HG03159 (cell line): ENCODE measurements around the gene BPHL.
"Not testable (repeated sequence)": the region's sequence is repeated elsewhere in the genome, so short reads cannot be mapped to it uniquely, and the experiment has no call there.

Experiments
- ATAC-seq: cut with Tn5 transposase; IDR thresholded peaks from one replicate; pipeline ENCODE4 v1.9.1; 2021; ENCODE audit warnings: mild to moderate bottlenecking, moderate library complexity; ENCODE audit not compliant: unreplicated experiment

BPHL gene

DNA sequence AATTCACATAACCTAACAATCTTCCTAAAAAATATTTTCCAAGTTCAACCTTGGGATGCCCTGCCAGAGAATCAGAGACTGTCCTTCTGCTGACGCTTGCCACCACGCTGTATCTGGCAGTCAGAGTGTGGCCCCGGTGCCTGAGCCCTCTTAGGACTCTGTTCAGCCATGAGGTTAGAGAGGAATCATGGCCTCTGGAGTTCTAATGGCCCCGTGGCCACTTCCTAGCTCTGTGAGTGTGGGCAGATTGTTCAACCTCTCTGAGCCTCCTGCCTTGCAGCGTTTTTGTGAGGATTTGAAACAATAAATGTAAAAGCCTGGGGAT is 2.2 kb downstream of the BPHL start:
- ATAC-seq = no peak

DNA sequence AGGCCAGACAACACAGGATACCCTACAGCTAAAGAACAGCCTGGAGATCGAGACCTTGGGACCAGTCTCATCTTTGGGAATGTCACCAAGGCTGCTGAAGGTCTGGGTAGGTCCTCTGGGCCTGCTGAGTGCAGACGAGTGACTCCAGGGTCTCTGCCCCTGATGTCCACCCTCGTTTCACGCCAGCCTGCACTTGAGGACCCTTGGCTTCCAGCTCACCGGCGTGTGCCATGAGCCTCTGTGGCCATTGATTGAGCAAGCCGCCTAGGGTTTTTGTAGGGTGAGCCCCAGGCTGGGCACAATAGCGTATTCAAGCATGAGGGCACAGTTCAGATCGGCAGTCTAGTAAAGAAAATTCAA is 4.3 kb downstream of the BPHL start:
- no peak for ATAC-seq

DNA sequence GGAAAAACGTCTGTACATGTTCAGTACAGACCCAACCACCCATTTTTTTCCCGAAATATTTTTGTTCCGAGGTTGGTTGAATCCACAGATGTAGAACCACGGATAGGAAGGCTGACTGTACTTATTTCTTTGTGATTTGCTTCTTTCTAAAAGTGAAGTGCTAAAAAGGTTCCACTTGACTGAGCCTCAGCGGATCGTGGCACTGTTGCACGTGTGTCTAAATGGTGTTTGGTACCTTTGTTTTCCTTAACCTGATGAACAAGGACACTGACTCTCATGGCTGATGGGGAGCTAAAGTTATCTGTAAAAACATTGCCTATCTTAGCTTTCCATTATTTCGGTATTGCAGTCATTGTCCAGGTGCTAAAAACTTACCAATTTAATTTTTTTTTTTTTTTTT is 6.2 kb downstream of the BPHL start:
- no peak for ATAC-seq

DNA sequence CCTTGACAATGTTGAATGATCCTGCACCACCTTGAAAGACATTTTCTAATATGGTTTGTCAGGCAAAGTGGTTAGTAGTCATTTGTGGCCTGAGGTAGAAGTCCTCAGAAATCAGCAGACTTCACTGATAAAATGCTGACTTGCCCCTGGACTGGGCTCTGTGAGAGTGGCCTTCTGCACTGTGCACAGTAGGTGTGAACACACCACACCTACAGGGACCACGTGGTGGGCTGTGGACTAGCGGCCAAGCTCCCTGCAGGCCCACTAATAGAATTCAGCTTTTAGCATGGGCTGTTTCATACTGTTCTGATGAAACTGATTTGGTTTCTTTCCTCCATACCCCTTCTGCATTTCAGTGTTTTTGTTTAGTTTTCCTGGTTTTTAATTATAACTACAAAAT is 7.3 kb downstream of the BPHL start:
- no peak for ATAC-seq

DNA sequence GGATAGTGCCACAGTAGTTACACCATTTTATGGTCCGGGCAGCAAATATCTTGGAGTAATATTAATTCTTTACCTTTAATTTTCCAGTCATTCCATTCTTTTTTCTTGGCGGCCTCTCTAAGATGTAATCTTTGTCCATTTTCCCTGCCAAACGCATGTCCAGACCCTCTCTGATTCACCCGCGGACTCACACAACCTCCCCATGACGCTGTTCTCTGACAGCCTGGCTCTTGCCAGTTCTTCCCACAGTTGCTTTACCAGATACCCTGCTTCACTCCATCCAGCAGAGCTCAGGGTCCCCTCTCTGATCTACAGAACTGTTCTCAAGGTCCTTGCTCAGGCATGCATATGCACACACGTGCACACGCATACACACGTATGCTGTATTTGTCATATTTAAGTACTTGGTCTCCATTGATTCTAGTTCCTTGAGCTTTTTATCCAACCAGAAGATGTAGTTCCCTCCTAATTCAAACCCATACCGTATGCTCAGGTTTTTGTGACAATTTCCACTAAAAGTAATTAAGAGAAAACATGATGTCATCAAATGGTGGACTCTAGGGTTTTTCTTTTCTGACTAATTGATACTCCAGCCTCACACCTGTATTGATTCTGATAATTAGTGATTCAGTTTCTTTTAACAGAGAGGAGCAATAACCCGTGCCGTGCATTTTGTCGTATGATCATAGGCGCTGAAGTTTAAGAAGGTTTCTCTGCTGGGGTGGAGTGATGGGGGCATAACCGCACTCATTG is 10.0 kb downstream of the BPHL start:
- no peak for ATAC-seq

DNA sequence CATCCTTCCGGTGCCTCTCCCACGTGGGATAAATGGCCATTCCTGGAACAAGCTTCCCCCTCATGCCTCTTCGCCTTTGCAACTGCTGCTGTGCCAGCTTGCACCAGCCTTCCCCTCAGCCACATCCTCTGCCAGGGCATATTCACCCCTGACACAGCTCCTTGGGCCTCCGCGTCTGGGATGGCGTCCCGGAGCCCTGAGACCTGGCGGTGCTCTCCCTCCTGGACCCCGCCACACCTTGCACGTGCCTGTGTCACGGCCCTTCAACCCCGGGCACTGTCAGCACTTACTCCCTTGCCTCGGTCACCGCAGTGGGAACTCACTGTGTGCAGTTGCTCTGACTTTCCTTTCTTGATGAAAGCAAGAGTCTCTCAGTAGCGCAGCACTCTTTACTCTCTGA is 13.2 kb downstream of the BPHL start:
- ATAC-seq = no peak

DNA sequence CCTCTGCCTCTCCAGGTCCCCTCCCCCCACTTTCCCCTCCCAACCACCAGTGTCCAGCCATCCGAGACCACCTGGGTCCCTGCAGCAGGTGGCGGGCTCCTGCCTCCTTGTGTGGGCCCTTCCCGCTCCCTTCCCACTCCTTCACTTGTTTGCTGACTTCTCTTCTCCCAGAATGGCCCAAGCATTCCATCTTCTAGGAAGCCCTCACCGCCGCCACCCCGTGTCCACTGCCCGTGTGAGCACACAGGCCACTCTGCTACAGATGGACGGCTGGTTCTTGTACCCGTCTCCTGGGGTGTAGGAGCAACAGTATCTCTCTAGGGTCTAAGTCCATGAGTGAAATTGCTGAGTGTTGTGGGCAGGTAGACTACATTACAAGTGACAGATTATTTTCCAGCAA is 15.0 kb downstream of the BPHL start:
- no peak for ATAC-seq

DNA sequence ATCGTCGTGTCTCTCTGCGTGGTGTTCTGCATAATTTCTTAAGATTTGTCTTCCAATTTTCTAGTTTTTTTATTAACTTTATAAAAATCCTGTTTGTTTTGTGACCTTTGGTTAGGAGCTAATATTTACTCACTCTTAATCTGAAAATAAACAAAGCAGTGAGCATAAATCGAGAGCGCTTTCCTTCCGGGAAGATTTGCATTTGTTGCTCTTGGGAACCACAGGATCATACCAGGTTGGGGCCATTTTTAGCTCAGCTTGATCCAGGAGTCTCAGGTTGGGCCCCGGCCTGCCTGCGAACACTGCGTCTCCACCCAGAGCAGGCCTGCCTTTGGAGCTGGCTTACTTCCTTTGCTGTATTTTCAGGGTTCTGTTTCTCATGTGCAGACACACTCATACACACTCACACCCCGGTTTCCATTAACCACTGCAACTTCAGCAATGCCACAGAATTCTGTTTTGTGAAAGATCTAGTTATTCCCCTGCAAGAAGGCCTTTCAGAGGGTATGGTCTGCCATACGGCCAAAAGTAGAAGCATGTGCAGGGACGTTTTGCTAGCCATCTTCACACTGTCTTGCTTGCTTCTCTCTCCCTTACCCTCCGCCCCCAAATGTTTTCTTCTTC is 17.3 kb downstream of the BPHL start:
- no peak for ATAC-seq

DNA sequence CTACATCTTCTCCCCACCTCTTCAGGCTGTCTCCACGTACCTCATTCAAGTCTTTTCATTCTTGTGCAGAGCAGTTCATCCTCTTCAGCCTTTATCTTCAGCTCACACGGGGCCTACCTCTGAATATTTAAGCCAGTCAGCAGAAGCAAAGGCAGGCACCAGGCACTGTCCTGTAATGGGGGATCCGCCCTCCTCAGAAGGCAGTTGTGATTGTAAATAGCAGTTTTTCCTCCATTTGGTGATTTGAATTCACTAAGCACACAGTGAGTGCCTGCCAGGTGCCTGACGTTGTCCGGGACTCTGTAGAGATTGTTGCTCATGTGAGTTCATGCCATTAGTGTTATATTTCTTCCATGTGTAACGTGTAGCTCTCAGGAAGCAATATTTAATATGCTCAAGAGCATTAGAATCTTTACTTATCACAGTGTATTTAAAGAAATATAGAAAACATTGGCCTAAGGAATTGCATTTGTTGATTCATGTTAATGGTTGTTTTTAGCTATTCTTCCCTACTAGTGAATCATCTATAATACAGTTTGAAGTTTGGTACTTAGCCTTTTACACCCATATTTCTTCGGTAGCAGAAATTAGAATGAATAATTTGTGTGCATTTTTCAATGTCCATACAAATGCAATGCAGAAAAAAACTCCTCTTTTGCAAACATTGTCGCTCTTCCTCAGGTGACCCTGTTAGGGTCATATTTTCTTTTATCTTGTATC is 17.9 kb downstream of the BPHL start:
- ATAC-seq = no peak

DNA sequence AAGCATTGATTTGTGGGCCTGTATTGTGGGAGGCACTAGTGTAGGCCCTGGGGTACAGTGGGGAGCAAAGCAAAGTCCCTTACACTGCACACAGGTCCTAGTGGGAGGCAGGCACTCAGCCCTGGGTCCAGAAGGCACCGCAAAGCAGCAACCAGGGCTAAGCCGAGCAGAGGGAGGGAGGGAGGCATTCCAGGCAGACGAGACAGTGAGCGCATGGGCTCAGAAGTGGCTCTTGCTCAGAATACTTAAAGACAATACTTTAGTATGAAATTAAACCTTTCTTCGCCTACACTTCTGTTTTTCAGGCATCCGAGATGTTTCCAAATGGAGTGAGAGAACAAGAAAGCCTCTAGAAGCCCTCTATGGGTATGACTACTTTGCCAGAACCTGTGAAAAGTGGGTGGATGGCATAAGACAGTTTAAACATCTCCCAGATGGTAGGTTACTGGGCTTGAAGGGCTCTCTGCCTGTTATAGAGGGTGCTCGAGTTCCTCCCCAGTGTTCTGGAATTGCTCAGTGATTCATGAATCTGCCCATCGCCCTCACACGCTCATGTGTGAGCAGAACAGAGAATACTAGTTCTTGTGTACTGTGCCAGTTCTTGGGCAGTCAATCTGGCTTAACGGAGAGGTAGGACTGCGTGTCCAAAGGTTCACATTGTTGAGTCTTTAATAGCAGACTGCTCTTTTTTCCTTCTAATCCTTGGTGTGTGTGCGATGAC is 18.7 kb downstream of the BPHL start:
- no peak for ATAC-seq

DNA sequence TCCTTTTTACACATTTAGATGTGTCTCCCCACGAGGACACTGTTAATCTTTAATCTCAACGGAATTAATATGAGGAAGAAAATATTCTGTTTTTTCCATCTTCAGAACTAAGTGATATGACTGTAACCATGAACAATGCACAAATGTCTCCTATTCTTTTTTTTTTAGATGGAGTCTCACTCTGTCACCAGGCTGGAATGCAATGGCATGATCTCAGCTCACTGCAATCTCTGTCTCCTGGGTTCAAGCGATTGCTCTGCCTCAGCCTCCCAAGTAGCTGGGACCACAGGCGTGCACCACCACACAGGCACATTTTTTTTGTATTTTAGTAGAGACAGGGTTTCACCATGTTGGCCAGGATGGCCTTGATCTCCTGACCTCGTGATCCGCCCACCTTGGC is 19.4 kb downstream of the BPHL start:
- ATAC-seq = not testable (repeated sequence)

DNA sequence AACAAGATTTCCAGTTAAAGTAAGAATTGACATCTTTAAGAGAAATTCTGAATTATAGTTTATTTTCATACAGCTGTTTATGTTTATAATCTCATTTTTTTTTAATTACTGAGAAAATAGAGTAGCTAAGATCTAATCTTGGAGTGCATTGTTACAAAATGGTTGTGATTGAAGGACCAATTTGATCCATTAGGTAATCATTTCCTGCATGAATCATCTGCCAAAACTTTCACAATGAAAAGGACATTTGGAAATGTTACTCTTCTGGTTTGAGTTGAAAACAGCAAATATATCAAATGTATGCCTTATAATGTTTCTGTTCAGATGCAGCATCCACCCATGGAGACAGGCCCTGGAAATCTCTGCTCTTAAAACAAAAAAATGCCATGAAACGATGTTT is 19.8 kb downstream of the BPHL start:
- ATAC-seq = no peak

DNA sequence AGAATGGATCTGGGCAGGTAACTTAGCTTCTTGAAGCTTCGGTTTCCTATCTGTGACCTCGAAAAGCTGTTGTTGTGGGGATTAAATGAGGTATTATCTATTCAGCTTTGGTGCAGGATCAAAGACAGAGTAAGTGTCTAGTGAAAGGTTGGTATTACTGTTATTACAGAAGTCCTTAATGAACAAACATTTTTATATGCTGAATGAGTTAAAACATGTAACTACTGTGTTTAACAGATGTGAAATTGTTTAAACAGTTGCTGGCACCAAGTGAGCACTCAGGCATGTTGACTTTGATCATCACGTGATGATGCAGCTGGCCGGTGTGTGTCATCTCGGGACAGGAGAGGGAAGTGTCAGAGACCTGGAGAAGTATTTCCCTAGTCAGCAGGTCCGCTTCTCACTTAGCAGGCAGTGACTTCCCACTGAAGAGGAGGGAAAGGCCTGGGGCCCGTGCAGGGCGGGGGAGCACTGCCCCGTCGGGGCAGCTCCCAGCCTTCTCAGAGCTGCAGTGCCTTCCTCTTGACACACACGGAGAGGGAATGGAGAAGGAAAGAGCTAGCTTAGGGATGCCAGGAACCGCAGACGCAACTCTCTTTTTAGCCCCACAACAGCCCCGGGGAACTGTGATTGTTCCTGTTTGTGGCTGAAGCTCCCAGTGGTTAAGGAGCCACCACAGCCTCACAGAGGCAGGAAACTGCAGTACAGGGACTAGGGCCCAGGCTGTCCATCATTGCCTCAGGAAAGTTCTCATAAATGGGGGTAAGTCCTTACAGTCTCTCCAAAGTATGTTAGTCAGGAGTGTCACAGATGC is 20.8 kb downstream of the BPHL start:
- ATAC-seq = no peak

DNA sequence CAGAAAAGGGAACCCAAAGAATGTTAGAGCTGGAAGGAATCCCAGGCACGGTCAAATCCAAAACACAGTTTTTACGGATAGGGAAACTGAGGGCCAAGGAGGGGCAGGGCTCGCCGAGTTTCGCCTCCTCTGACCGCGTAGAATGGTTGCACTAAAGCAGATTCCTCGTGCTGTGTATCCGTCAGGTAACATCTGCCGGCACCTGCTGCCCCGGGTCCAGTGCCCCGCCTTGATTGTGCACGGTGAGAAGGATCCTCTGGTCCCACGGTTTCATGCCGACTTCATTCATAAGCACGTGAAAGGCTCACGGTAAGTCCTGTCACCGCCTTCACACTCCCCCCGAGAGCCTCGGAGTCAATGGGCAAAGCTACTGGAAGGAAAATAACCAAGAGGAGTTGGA is 21.7 kb downstream of the BPHL start:
- no peak for ATAC-seq

DNA sequence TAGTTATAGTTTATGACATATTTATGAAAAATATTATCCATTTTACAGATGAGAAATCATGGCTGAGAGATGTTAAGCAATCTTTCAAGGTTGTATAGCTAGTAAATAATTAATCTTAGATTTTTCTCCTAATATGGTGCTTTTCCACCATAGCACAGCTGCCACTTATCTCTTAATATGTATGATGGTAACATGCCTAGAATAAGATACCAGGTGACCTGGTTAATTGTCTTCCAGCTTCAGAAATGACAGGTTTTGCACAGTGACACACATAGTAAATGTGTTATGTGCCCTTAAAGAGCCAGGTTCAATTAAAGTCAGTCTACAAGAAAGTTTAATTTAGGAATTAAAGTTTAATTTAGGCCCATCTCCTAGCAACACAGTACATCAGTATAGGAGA is 24.0 kb downstream of the BPHL start:
- ATAC-seq = no peak

DNA sequence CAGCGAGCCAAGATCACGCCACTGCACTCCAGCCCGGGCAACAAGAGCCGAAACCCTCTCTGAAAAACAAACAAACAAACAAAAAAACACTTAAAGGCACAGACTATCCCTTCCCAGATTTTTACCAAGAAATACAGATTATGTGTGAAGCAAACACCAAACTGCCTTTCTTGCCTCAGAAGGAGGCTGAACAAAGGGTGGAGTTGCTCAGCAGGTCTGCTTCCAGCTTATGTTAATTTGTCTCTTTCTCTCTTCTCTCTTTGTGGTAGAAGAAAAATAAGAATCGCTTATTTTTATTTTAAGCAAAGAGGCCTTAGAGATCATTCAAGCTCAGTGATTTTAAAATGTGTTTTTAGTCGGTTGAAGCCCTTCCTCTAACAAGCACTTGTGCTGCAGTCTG is 24.6 kb downstream of the BPHL start:
- ATAC-seq = no peak

DNA sequence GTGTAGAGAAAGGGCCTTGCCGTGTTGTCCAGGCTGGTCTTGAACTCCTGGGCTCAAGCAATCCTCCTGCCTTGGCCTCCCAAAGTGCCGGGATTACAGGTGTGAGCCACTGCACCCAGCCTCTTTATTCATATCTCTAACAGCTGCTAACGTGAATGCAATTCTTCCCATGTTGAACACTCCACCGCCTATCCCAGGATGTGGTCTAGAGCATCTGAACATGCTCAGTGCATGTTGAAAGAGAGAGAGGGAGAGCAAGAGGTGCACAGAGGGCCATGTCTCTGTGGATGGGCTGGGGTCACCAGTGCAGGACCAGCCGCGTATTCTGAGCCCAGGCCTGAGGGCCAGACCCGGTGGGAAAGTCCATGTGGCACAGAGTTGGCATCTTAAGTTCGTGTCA is 26.1 kb downstream of the BPHL start:
- ATAC-seq = no peak

DNA sequence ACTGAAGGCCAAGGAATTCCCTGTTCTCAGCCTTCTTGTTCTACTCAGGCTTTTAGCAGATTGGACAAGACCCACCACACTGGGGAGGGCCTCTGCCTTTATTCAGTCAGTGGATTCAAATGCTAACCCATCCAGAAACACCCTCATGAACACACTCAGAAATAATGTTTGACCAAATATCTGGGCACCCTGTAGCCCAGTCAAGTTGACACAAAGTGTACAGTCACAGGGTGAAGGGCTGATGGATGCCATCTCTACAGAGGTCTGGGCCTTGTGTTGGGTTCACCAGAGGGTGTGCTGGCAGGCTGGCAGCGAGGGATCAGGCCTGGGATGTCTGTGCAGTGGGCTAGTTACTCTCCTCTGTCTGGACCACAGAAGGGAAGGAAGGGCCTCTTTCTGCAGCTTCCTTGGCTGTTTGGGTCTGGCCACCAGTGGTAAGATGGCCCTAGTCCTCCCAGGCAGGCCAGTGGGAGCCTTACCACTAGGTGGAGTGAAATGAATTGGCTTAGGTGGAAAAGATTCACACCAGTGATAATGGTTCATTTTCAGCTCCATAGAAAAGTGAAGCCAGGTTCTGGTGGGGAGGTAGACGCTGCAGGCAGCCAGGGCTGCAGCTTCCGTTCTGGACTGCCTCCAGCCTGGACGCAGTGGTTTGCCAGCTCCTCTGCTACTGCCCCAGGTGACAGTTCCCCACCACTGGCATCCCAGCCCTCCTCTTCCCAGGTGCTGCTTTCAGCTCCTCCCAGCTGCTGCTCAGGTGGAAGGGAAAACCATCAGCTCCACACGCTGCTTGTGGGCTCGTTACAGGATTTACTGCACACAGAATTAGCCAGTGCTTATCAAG is 29.6 kb downstream of the BPHL start:
- ATAC-seq = no peak

DNA sequence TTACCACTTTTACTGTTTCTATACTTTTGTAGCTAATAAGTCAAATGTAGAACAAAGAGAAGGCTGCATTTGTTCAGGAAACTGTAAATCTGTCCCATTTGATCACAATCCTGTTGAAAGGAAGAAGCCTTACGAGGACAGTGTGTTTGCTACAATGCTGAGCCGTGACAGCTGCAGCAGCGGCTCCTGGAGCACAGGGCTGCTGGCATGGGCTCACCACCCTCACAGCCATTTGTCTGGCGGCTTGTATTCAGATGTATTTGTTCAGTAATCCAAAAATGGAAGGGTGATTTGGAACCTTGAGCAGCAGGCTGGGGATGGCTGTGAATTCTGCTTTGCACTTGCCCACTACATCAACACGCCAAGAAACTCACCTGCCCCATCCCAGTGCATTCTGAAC is 33.2 kb downstream of the BPHL start:
- ATAC-seq = no peak

DNA sequence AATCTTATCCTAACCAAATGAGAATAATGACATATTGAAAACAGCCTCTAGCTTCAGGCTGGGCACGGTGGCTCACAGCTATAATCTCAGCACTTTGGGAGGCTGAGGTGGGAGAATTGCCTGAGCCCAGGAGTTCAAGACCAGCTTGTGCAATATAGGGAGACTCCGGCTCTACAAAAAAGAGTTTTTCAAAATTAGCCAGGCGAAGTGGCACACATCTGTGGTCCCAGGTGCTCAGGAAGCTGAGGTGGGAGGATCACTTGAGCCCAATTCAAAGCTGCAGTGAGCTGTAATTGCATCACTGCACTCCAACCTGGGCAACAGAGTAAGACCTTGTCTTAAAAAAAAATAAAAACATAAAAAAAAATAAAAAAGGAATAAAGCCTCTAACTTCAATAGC is 34.2 kb downstream of the BPHL start:
- no peak for ATAC-seq
